Activated CD4-positive, alpha-beta T cell treated with anti-CD3 and anti-CD28 coated beads, Interleukin-2, amount 10 ng/mL, durations not matched to agents 7 days and 5 days (primary cell): ENCODE measurements around the gene RASA3. TPM values are rescaled to one million over a fixed set of nuclear protein-coding genes. Genes with fewer than 3 reads are reported as not detected.
A peak's percentile ranks its signal among the peaks of the same experiment; 100 is the strongest.

Experiments used
- CTCF ChIA-PET: fragments of 350-600 bp; sonication (Branson Sonifier 250); formaldehyde crosslinking; loops from one replicate; lab custom pipeline; 2021; ENCODE audit warnings: antibody characterized with exemption; lab: Charles Lee
- POLR2A ChIA-PET: fragments of 350-600 bp; sonication (Branson Sonifier 250); formaldehyde crosslinking; loops from one replicate; lab custom pipeline; 2021; ENCODE audit warnings: antibody characterized with exemption; lab: Charles Lee
- DNase-seq: peaks from one replicate; pipeline ENCODE4 v3.0.0-alpha.2; 2020
- H3K27ac Mint-ChIP-seq: one replicate; pipeline ENCODE4 v1.8.0; 2021; ENCODE audit warnings: mild to moderate bottlenecking, moderate library complexity, mixed read lengths
- H3K27me3 Mint-ChIP-seq: one replicate; pipeline ENCODE4 v1.8.0; 2021; ENCODE audit warnings: mixed read lengths
- H3K36me3 Mint-ChIP-seq: one replicate; pipeline ENCODE4 v1.8.0; 2021; ENCODE audit warnings: low read depth, mixed read lengths
- H3K4me1 Mint-ChIP-seq: one replicate; pipeline ENCODE4 v1.8.0; 2021; ENCODE audit warnings: mixed read lengths
- H3K4me3 Mint-ChIP-seq: one replicate; pipeline ENCODE4 v1.8.0; 2021; ENCODE audit warnings: mild to moderate bottlenecking, moderate library complexity, mixed read lengths
- H3K9me3 Mint-ChIP-seq: one replicate; pipeline ENCODE4 v1.8.0; 2021; ENCODE audit warnings: mixed read lengths
- total RNA-seq, 2 experiments: library from RNA; stranded (reverse); gene quantifications; one replicate each; pipeline ENCODE4 v1.2.3, GENCODE V29; 2021

RASA3 gene
- total RNA-seq, 2 experiments from 2014 or later = 114 to 115 TPM

DNA sequence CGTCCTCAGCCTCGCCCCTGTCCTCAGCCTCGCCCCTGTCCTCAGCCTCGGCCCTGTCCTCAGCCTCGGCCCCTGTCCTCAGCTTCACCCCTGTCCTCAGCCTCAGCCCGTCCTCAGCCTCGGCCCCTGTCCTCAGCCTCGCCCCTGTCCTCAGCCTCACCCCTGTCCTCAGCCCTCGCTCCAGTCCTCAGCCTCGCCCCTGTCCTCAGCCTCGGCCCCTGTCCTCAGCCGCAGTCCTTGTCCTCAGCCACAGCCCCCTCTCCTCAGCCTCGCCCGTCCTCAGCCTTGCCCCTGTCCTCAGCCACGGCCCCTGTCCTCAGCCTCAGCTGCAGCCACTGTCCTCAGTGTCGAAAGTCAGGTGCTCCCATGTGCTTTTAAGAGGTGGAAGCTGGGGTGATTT lies 169.0 kb downstream of the RASA3 start:
- Mint-ChIP-seq H3K27me3 (no peaks in the 10 kb centered on the region), H3K9me3 (peaks cover 19% of the 10 kb centered on the region), H3K4me3 (no peak overlapping the region), H3K36me3 (peaks cover 21% of the 10 kb centered on the region), H3K27ac (no peak overlapping the region), H3K4me1 (no peaks in the 10 kb centered on the region)
- POLR2A ChIA-PET = no interaction called here
- CTCF ChIA-PET = interaction anchor here (0.8 to 1.1 kb wide), 2 partner anchors 41 to 264 kb away, joined by 3 read pairs; no protein-coding TSS in a partner anchor
- DNase-seq = no peak

DNA sequence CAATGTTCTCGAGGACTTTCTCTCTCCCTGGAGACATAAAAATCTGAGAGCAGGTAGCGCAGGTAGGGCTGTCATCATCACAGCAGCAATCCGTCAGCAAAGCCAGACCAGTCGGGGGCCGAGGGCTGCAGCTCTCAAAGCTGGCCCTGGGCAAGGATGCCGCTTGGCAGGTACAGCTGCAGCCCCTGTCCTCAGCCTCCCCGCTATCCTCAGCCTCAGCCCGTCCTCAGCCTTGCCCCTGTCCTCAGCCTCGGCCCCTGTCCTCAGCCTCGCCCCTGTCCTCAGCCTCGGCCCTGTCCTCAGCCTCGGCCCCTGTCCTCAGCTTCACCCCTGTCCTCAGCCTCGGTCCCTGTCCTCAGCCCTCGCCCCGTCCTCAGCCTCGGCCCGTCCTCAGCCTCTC lies 169.4 kb downstream of the RASA3 start:
- peaks cover 20% of the 10 kb centered on the region for H3K9me3 Mint-ChIP-seq
- ChIA-PET CTCF (interaction anchor here (0.8 to 1.1 kb wide), 2 partner anchors 40 to 264 kb away, joined by 3 read pairs; no protein-coding TSS in a partner anchor), POLR2A (no interaction called here)
- no peak for DNase-seq
- no peaks in the 10 kb centered on the region for H3K4me1 Mint-ChIP-seq
- peaks cover 20% of the 10 kb centered on the region for H3K36me3 Mint-ChIP-seq
- H3K4me3 Mint-ChIP-seq = no peak overlapping the region
- H3K27me3 Mint-ChIP-seq = no peaks in the 10 kb centered on the region
- H3K27ac Mint-ChIP-seq = no peak overlapping the region

DNA sequence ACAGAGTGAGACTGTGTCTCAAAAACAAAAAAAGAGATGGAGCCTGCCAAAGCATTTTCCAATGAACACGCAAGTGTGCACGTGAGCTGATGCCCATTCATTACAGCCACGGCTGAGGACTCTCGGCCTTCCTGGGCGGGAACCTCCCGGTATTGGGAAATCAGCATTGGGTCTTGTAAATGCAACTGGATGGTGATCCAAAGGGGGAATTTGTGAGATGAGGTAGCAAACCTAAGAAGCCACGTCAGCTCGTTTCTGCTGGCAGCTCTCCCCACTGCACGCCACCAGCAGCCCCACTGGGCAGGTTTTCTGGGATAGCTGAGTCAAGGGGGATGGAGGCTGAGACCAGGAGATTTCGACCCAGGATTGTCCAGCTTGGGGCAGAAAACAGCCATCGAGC lies 170.0 kb downstream of the RASA3 start:
- no peaks in the 10 kb centered on the region for H3K4me1 Mint-ChIP-seq
- POLR2A ChIA-PET = no interaction called here
- H3K36me3 Mint-ChIP-seq = peaks cover 24% of the 10 kb centered on the region
- peaks cover 20% of the 10 kb centered on the region for H3K9me3 Mint-ChIP-seq
- H3K27ac Mint-ChIP-seq = no peak overlapping the region
- CTCF ChIA-PET = interaction anchor here (0.8 kb wide), 1 partner anchor 40 kb away, joined by 3 read pairs; no protein-coding TSS in a partner anchor
- no peak for DNase-seq
- H3K27me3 Mint-ChIP-seq = no peaks in the 10 kb centered on the region
- no peak overlapping the region for H3K4me3 Mint-ChIP-seq

DNA sequence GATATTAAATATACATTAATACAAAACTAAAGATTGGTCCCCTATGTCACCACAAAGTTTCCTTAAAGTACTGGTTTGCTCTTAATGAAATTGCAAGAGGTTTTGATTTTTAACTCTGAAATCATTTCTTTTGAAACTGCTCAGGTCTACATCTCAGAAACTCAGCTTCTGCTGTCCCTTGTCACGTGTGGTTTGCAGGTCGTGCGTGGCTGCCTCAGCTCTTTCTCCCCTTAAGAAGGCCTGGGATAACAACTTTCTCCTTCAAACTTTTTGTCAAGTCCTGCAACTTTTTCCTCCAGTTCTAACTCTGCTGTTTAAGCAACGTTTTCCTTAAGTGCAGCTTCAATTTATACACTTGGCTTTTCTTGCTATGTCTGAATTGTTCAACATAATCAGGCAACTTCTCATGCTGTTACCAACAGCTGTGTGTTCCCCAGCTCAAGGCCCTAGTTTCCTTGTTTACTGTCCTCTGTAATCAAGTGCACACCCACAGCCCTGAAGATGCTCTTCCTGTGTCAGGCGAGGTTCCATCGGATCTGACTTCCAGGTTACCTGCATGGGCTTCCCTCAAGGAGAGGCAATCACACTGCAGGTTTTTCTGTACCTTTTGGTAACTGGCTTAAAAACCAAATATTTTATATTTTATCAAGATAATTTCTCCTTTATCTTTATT lies 172.0 kb downstream of the RASA3 start:
- CTCF ChIA-PET = interaction anchor here (0.7 to 1.1 kb wide), 4 partner anchors 18 to 262 kb away, joined by 3 to 7 read pairs (median 3); no protein-coding TSS in a partner anchor
- POLR2A ChIA-PET = interaction anchor here (0.7 kb wide), 1 partner anchor 15 kb away, joined by 5 read pairs; no protein-coding TSS in a partner anchor
- no peak overlapping the region for H3K27ac Mint-ChIP-seq

DNA sequence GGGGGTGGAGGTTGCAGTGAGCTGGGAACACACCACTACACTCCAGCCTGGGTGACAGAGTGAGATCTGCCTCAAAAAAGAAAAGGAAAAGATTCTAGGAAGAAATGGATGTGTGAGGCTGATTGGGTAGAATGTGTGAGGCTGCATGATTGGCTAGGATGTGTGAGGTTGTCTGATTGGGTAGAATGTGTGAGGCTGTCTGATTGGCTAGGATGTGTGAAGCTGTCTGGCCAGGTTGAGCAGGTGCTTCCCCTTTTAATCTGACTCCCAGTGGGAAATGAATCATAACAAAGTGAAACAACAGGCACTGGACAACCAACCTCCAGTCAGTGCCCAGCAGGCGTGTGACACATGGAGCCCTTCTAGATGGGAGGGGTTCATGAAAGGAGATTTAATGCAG lies 173.2 kb downstream of the RASA3 start:
- ChIA-PET POLR2A (no interaction called here), CTCF (interaction anchor here (1.1 kb wide), 2 partner anchors 19 to 264 kb away, joined by 3 read pairs; no protein-coding TSS in a partner anchor)
- H3K4me3 Mint-ChIP-seq = no peak overlapping the region
- H3K27ac Mint-ChIP-seq = no peak overlapping the region
- no peaks in the 10 kb centered on the region for H3K27me3 Mint-ChIP-seq
- H3K4me1 Mint-ChIP-seq = no peaks in the 10 kb centered on the region
- peaks cover 22% of the 10 kb centered on the region for H3K9me3 Mint-ChIP-seq
- DNase-seq = no peak
- peaks cover 47% of the 10 kb centered on the region for H3K36me3 Mint-ChIP-seq

More for the DNA sequence above, 172.0 kb downstream of the RASA3 start:
- no peak for DNase-seq
- H3K4me3 Mint-ChIP-seq = no peak overlapping the region
- H3K36me3 Mint-ChIP-seq = peaks cover 38% of the 10 kb centered on the region
- H3K27me3 Mint-ChIP-seq = no peaks in the 10 kb centered on the region
- H3K4me1 Mint-ChIP-seq = no peaks in the 10 kb centered on the region
- H3K9me3 Mint-ChIP-seq = peaks cover 20% of the 10 kb centered on the region

DNA sequence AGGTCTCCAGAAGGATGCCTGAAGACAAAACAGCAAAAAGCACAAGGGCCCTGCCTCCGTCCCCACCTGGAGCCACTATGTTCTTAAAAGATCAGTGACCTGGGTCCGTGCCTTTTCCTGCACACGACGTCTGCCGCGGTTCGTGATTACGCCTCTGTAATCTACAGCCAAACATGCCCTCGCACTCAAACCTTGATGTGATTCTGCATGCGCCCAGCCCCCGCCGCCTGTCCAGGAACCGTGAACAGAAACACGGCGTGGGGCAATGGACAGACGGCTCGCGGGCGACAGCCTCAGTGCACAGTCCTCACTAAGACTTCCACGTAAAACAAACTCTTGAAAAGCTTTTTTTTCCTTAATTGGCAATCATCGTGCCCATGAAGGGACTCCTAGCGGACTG lies 174.1 kb downstream of the RASA3 start:
- CTCF ChIA-PET = no interaction called here
- H3K4me3 Mint-ChIP-seq = no peak overlapping the region
- no peak for DNase-seq
- H3K27me3 Mint-ChIP-seq = no peaks in the 10 kb centered on the region
- H3K27ac Mint-ChIP-seq = peak overlapping the region; percentile 10
- POLR2A ChIA-PET = no interaction called here
- no peaks in the 10 kb centered on the region for H3K4me1 Mint-ChIP-seq
- H3K36me3 Mint-ChIP-seq = peaks cover 47% of the 10 kb centered on the region
- H3K9me3 Mint-ChIP-seq = peaks cover 22% of the 10 kb centered on the region

DNA sequence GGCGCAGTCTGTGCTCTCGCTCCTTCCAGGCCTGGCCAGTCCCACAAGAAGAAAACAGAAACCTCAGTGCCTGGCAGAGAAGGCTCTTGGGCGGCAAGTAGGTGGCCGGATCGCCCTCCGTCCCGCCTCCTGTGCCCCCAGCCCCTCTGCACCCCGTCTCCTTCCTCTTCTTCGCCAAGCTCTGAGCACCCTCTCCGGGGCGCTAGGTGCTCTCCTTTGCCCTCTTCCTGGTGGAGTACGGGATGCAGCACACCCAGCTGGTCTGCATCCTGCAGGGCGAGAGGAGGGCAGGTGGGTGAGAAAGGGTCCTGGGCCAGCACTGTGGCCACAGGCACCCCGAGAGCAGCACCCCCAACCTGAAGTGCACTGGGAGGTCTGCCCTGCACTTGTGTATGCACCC lies 175.9 kb downstream of the RASA3 start:
- Mint-ChIP-seq H3K9me3 (peaks cover 18% of the 10 kb centered on the region), H3K27ac (no peak overlapping the region), H3K27me3 (no peaks in the 10 kb centered on the region), H3K4me1 (peaks cover 3% of the 10 kb centered on the region), H3K36me3 (peaks cover 40% of the 10 kb centered on the region), H3K4me3 (no peak overlapping the region)
- DNase-seq = no peak
- ChIA-PET POLR2A (no interaction called here), CTCF (no interaction called here)

DNA sequence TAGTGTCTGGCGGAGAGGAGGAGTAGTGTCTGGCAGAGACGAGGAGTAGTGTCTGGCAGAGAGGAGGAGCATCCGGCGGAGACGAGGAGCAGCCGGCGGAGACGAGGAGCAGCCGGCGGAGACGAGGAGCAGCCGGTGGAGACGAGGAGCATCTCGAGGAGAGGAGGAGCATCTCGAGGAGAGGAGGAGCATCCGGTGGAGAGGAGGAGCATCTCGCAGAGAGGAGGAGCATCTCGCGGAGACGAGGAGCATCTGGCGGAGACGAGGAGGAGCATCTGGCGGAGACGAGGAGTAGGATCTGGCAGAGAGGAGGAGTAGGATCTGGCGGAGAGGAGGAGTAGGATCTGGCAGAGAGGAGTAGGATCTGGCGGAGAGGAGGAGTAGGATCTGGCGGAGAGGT lies 176.7 kb downstream of the RASA3 start:
- ChIA-PET POLR2A (no interaction called here), CTCF (no interaction called here)
- H3K27ac Mint-ChIP-seq = no peak overlapping the region
- peaks cover 40% of the 10 kb centered on the region for H3K36me3 Mint-ChIP-seq
- peaks cover 16% of the 10 kb centered on the region for H3K9me3 Mint-ChIP-seq
- H3K4me3 Mint-ChIP-seq = no peak overlapping the region
- H3K27me3 Mint-ChIP-seq = no peaks in the 10 kb centered on the region
- no peak for DNase-seq
- H3K4me1 Mint-ChIP-seq = peaks cover 3% of the 10 kb centered on the region

DNA sequence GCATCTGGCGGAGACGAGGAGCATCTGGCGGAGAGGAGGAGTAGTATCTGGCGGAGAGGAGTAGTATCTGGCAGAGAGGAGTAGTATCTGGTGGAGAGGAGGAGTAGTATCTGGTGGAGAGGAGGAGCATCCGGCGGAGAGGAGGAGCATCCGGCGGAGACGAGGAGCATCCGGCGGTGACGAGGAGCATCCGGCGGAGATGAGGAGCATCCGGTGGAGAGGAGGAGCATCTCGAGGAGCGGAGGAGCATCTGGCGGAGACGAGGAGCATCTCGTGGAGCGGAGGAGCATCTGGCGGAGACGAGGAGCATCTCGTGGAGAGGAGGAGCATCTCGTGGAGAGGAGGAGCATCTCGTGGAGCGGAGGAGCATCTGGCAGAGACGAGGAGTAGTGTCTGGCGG lies 177.2 kb downstream of the RASA3 start:
- Mint-ChIP-seq H3K27me3 (no peaks in the 10 kb centered on the region), H3K27ac (no peak overlapping the region), H3K9me3 (peaks cover 13% of the 10 kb centered on the region), H3K36me3 (peaks cover 36% of the 10 kb centered on the region), H3K4me1 (peaks cover 3% of the 10 kb centered on the region), H3K4me3 (no peak overlapping the region)
- CTCF ChIA-PET = no interaction called here
- DNase-seq = no peak
- POLR2A ChIA-PET = no interaction called here

DNA sequence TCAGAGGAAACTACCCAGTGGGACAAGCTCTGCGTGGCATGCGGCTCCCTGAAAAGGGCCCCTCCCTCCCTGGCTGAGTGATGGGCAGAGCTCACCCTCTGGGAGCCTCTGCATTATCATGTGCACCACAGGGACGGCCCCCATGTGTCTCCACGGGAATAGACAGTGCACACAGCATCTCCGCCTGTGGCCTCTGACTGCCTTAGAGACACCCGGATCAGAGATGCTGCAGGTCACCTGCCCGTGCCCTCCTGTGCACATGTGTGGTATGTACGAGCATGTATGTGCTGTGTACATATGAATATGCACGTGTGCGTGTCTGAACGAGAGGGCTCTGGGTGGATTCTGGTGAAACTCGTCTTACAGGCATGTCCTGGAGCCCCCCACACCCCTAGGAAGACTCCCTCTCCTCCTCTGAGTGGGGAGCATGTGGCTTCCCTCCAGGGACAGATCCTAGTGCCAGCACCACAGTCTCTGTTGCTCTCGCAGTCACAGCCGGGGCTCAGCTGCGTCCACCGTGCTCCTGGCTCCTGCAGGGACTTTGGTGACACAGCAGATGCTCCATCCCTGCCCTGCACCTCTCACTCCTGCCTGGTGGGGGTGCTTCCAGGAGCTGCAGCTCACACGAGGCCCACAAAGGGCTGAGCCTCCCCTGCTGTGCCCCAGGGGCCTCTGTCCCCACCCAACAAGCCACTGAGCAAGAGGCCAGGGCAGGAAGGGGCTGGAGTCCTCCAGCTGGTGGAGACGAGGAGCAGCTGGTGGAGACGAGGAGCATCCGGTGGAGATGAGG lies 178.2 kb downstream of the RASA3 start:
- ChIA-PET POLR2A (no interaction called here), CTCF (no interaction called here)
- Mint-ChIP-seq H3K4me1 (peaks cover 3% of the 10 kb centered on the region), H3K9me3 (peaks cover 7% of the 10 kb centered on the region), H3K4me3 (no peak overlapping the region), H3K27ac (no peak overlapping the region), H3K27me3 (no peaks in the 10 kb centered on the region), H3K36me3 (peaks cover 29% of the 10 kb centered on the region)
- DNase-seq = no peak

DNA sequence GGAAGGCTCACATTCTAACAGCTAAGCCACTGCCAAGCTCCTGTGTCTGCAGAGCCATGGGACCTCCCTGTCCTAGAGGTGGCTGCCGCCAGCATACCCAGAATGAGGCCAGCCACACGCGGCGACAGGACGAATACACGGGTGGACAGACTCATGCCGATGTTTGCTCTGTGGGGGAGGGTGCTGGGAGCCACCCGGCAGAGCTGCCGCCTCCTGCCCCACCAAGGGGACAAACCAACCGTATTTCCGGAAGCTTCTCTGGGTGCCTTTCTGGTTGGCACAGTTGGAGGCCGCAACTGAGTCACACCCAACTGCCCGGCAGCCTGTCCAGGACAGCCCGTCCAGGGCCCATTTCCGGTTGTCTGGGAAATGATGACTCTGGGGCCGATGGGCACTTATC lies 178.9 kb downstream of the RASA3 start:
- POLR2A ChIA-PET = no interaction called here
- no peak overlapping the region for H3K4me3 Mint-ChIP-seq
- CTCF ChIA-PET = interaction anchor here (1.0 to 1.2 kb wide), 2 partner anchors 159 to 283 kb away, joined by 3 read pairs; no protein-coding TSS in a partner anchor
- no peaks in the 10 kb centered on the region for H3K27me3 Mint-ChIP-seq
- no peak overlapping the region for H3K27ac Mint-ChIP-seq
- H3K9me3 Mint-ChIP-seq = peaks cover 4% of the 10 kb centered on the region
- peaks cover 3% of the 10 kb centered on the region for H3K4me1 Mint-ChIP-seq
- peaks cover 26% of the 10 kb centered on the region for H3K36me3 Mint-ChIP-seq
- DNase-seq = no peak

DNA sequence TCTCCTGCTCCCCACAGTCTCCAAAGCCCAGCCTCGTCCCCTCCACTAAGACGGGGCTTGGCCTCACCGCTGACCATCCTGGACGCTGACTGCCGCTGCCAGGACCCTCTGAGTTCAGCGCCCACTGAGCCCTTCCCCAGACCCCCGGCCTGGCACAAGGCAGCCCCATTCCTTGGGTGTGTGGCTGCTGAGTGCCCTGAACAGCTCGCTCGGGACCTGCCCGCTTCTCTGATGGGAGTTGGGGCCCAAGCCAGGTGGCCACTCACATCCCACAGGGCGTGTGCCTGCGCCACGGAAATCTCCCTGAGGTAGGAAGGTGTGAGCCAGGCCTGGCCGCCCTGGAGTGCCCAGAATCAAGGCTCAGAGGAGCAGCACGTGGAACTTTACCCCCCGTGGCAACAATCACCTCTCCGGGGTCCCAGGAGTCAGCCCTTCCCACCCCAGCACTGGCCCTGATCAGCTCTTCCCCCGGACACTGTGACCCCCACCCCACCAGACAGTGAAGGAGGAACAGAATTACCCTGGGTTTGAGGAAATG lies 179.4 kb downstream of the RASA3 start:
- no peak for DNase-seq
- ChIA-PET CTCF (interaction anchor here (0.9 to 1.2 kb wide), 3 partner anchors 21 to 284 kb away, joined by 3 read pairs; no protein-coding TSS in a partner anchor), POLR2A (no interaction called here)
- Mint-ChIP-seq H3K9me3 (peaks cover 2% of the 10 kb centered on the region), H3K36me3 (peaks cover 26% of the 10 kb centered on the region), H3K4me1 (peaks cover 5% of the 10 kb centered on the region), H3K4me3 (no peak overlapping the region), H3K27ac (no peak overlapping the region), H3K27me3 (no peaks in the 10 kb centered on the region)
